SK-N-SH treated with all-trans-retinoic acid at 6 μM for 48 hours (cell line): ENCODE results near the gene FNDC11.

Experiments
- ATAC-seq: fragments of 200-7000 bp; cut with Tn5 transposase; 3 replicates; pipeline ENCODE4 v1.9.1; 2020; ENCODE audit warnings: mild to moderate bottlenecking, moderate library complexity
- BACH2 ChIP-seq: fragments of 250-450 bp; sonication (Bioruptor Pico); IDR thresholded peaks from 2 replicates; pipeline ENCODE4 v1.9.0; 2021; ENCODE audit warnings: mild to moderate bottlenecking, borderline replicate concordance
- CSDC2 ChIP-seq: fragments of 250-450 bp; sonication (Bioruptor Pico); IDR thresholded peaks from 2 replicates; pipeline ENCODE4 v1.5.0; 2020; ENCODE audit warnings: mild to moderate bottlenecking, moderate library complexity
- GLIS3 ChIP-seq: fragments of 250-450 bp; sonication (Bioruptor Pico); IDR thresholded peaks from 2 replicates; pipeline ENCODE4 v1.5.0; 2020; ENCODE audit warnings: mild to moderate bottlenecking, moderate library complexity
- PATZ1 ChIP-seq: fragments of 250-450 bp; sonication (Bioruptor Pico); IDR thresholded peaks from 2 replicates; pipeline ENCODE4 v1.8.0; 2020; ENCODE audit warnings: mild to moderate bottlenecking, moderate library complexity, borderline replicate concordance
- POU6F1 ChIP-seq: fragments of 250-450 bp; sonication (Bioruptor Pico); IDR thresholded peaks from 2 replicates; pipeline ENCODE4 v1.8.0; 2021; ENCODE audit warnings: low read depth, mild to moderate bottlenecking, moderate library complexity, borderline replicate concordance
- PPARA ChIP-seq: fragments of 250-450 bp; sonication (Bioruptor Pico); IDR thresholded peaks from 2 replicates; pipeline ENCODE4 v1.5.0; 2020; ENCODE audit warnings: mild to moderate bottlenecking, borderline replicate concordance
- SNAI2 ChIP-seq: fragments of 250-450 bp; sonication (Bioruptor Pico); IDR thresholded peaks from 2 replicates; pipeline ENCODE4 v1.5.0; 2020; ENCODE audit warnings: mild to moderate bottlenecking, moderate library complexity
- TCF4 ChIP-seq: fragments of 250-450 bp; sonication (Bioruptor Pico); IDR thresholded peaks from 2 replicates; pipeline ENCODE4 v1.8.0; 2021; ENCODE audit warnings: mild to moderate bottlenecking, moderate library complexity, borderline replicate concordance
- TOX ChIP-seq: fragments of 250-450 bp; sonication (Bioruptor Pico); IDR thresholded peaks from 2 replicates; pipeline ENCODE4 v1.8.0; 2021; ENCODE audit warnings: mild to moderate bottlenecking, moderate library complexity, borderline replicate concordance
- ZC3H10 ChIP-seq: fragments of 250-450 bp; sonication (Bioruptor Pico); IDR thresholded peaks from 2 replicates; pipeline ENCODE4 v1.5.1; 2021; ENCODE audit warnings: mild to moderate bottlenecking, moderate library complexity
- ZFP30 ChIP-seq: fragments of 450-650 bp; formaldehyde crosslinking; IDR thresholded peaks from 2 replicates; pipeline ENCODE4 v1.5.0; 2022; ENCODE audit warnings: mild to moderate bottlenecking, moderate library complexity
- ZNF565 ChIP-seq: fragments of 450-650 bp; formaldehyde crosslinking; conservative IDR thresholded peaks from 2 replicates; pipeline ENCODE4 v1.5.0; 2020; ENCODE audit warnings: low read depth, mild to moderate bottlenecking, moderate library complexity
- ZNF70 ChIP-seq: fragments of 450-650 bp; formaldehyde crosslinking; IDR thresholded peaks from 2 replicates; pipeline ENCODE4 v1.5.0; 2020; ENCODE audit warnings: mild to moderate bottlenecking, moderate library complexity
- TF ChIP-seq, protein P1 (sequence below): fragments of 250-450 bp; sonication (Bioruptor Pico); IDR thresholded peaks from 2 replicates; pipeline ENCODE4 v1.5.0; 2020; ENCODE audit warnings: mild to moderate bottlenecking, moderate library complexity

Gene FNDC11

DNA sequence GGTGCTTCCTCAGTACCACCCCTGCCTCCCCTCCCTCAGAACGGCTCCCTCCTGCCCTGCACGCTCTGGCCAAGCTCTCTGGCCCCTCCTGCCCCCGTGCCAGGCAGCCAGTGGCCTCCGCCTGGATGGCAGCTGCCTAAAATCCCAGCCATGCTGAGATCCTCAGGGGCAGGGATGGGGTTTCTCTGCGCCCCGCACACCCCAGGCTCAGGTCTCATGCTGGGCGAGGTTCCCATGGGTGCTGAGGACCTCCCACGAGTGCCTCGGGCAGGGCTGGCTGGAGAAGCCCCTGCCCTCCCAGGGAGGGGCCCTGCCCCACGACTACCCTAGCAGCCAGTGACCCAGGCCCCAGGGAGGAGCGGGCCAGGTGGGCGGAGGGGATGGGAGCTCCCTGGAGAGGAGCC is 19.5 kb upstream of the FNDC11 start (continued):
- no peak for TF ChIP-seq POU6F1 (CRISPR knock-in tag)
- no peak for TF ChIP-seq ZNF70 (CRISPR knock-in tag)

- TF ChIP-seq TCF4 (CRISPR knock-in tag) (no peak), GLIS3 (CRISPR knock-in tag) (no peak), ZNF565 (CRISPR knock-in tag) (no peak), SNAI2 (no peak), ZNF70 (CRISPR knock-in tag) (no peak), PPARA (no peak), BACH2 (CRISPR knock-in tag) (no peak), CSDC2 (CRISPR knock-in tag) (no peak), TOX (CRISPR knock-in tag) (no peak), PATZ1 (CRISPR knock-in tag) (no peak), ZC3H10 (CRISPR knock-in tag) (no peak), ZFP30 (CRISPR knock-in tag) (no peak)
- TF ChIP-seq, protein P1, sequence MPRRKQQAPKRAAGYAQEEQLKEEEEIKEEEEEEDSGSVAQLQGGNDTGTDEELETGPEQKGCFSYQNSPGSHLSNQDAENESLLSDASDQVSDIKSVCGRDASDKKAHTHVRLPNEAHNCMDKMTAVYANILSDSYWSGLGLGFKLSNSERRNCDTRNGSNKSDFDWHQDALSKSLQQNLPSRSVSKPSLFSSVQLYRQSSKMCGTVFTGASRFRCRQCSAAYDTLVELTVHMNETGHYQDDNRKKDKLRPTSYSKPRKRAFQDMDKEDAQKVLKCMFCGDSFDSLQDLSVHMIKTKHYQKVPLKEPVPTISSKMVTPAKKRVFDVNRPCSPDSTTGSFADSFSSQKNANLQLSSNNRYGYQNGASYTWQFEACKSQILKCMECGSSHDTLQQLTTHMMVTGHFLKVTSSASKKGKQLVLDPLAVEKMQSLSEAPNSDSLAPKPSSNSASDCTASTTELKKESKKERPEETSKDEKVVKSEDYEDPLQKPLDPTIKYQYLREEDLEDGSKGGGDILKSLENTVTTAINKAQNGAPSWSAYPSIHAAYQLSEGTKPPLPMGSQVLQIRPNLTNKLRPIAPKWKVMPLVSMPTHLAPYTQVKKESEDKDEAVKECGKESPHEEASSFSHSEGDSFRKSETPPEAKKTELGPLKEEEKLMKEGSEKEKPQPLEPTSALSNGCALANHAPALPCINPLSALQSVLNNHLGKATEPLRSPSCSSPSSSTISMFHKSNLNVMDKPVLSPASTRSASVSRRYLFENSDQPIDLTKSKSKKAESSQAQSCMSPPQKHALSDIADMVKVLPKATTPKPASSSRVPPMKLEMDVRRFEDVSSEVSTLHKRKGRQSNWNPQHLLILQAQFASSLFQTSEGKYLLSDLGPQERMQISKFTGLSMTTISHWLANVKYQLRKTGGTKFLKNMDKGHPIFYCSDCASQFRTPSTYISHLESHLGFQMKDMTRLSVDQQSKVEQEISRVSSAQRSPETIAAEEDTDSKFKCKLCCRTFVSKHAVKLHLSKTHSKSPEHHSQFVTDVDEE (CRISPR knock-in tag), result no peak
- TF ChIP-seq, all 23 proteins: peak for 0
- no peak for ATAC-seq
Measured at GRCh38 chr20:63534831-63535651, 18.9 kb upstream of the FNDC11 start.

GRCh38 chr20:63536241-63536977 is 17.6 kb upstream of the FNDC11 start:
- TF ChIP-seq TCF4 (CRISPR knock-in tag), result peak; percentile 16; the same call in 1 of the 2 replicates
- TF ChIP-seq ZNF70 (CRISPR knock-in tag), result no peak
- TF ChIP-seq, all 23 proteins: peak for 1
- no peak; the same call in 2 of the 3 replicates for ATAC-seq

- no peak; the same call in 2 of the 3 replicates for ATAC-seq
- TF ChIP-seq TCF4 (CRISPR knock-in tag), result no peak
Measured at GRCh38 chr20:63536997-63537524, 16.9 kb upstream of the FNDC11 start, which contains the start of gene PTK6. Gene PTK6 (minus strand): TSS chr20:63537376. CDS start chr20:63537314, 62 bp downstream.

DNA sequence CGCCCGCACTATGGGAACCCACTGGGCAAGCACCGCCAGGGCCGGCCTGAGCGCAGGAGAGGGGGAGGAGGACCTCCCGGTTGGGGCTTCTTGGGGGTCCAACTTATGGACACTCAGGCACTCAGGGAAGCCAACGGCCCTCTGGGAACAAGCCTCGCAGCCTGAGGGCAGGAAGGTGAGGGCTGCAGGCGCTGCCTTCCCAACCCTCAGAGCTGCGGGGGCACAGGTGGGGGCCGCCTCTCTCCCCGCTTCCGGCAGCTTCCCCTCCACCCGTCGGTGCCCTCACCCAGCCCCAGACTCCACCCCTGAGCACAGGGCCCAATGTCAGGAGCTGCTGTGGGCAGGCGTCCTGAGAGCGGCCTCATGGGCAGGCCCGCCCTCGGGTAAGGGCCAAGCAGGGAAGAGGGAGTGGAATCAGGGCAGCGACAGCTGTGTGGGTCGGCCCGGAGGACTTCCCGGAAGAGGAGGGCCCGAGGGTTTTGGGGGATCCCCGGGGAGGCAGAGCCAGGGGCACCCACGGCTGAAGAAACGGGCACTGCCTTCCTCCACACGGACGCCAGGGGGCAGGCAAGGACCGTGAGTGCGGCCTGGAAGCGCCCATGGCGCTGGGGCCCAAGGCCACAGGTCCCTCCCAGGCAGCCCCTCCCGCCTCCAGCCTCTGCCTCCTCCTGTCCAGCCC is 16.3 kb upstream of the FNDC11 start:
- ATAC-seq, result peak; percentile 90
- TF ChIP-seq PATZ1 (CRISPR knock-in tag) (peak; percentile 26; the same call in 1 of the 2 replicates), ZC3H10 (CRISPR knock-in tag) (no peak)
